Measurements from ENCODE around the gene USP40. TPM values are rescaled to one million over a fixed set of nuclear protein-coding genes. Genes with fewer than 3 reads are reported as not detected.

Gene USP40
- total and polyA plus RNA-seq, 2 of the 8 experiments (the other 6 are each of a cell fraction or from before 2014, with no cell fraction given), result 12.0 to 15.7 TPM

DNA sequence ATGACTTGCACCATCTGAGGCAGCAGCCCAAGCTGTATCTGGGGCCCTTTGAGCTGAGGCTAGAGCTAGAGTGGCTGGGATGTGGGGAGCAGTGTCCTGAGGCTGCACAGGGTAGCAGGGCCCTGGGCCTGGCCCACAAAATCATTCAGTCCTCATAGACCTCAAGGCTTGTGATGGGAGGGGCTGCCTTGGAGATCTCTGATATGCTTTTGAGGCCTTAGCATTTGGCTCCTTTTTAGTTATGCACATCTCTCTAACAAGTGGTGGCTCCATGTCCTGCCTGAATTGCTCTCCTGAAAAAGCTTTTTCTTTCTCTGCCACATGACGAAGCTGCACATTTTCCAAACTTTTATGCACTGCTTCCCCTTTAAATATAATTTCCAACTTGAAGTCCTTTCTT is 39.1 kb upstream of the USP40 start (continued):
- no peak for TF ChIP-seq ATF2 (IDR thresholded peaks at IDR 0.05; ENCODE audit: low read length)
- no peak for TF ChIP-seq KDM5A (IDR thresholded peaks at IDR 0.05; ENCODE audit: low read length)
- TF ChIP-seq SP4 (IDR thresholded peaks at IDR 0.05; ENCODE audit: low read length), result no peak
